Hepatocyte (in vitro differentiated cells): ENCODE results near the gene CRYGA. TPM values are rescaled to one million over a fixed set of nuclear protein-coding genes. Genes with fewer than 3 reads are reported as not detected.
"Not testable (repeated sequence)": the region's sequence is repeated elsewhere in the genome, so short reads cannot be mapped to it uniquely, and the experiment has no call there.

Experiments used
- DNase-seq: peaks from one replicate; pipeline ENCODE4 v3.0.0-alpha.2; 2016; ENCODE audit warnings: low spot score
- H2AFZ ChIP-seq: fragments of 200-600 bp; sonication (generic); 2 replicates; pipeline ENCODE4 v1.6.0; 2016; ENCODE audit warnings: antibody characterized with exemption, mild to moderate bottlenecking
- H3K27ac ChIP-seq: fragments of 200-600 bp; sonication (generic); 2 replicates; pipeline ENCODE4 v1.5.1; 2016; ENCODE audit warnings: mild to moderate bottlenecking
- H3K27me3 ChIP-seq: fragments of 200-600 bp; sonication (generic); 2 replicates; pipeline ENCODE4 v1.6.1; 2016
- H3K36me3 ChIP-seq: fragments of 200-600 bp; sonication (generic); replicated peaks from 2 replicates; pipeline ENCODE4 v1.5.1; 2016; ENCODE audit warnings: low read depth; ENCODE audit not compliant: insufficient read depth
- H3K4me1 ChIP-seq: fragments of 200-600 bp; sonication (generic); 2 replicates; pipeline ENCODE4 v1.5.1; 2016; ENCODE audit warnings: mild to moderate bottlenecking, moderate library complexity; ENCODE audit not compliant: insufficient read depth
- H3K4me2 ChIP-seq: fragments of 200-600 bp; sonication (generic); 2 replicates; pipeline ENCODE4 v1.6.0; 2016
- H3K4me3 ChIP-seq: fragments of 200-600 bp; sonication (generic); 2 replicates; pipeline ENCODE4 v1.5.1; 2016; ENCODE audit warnings: mild to moderate bottlenecking
- H3K79me2 ChIP-seq: fragments of 200-600 bp; sonication (generic); 2 replicates; pipeline ENCODE4 v1.6.0; 2017; ENCODE audit warnings: mild to moderate bottlenecking
- H3K9me2 ChIP-seq: fragments of 200-600 bp; sonication (generic); replicated peaks from 2 replicates; pipeline ENCODE4 v1.6.0; 2017; ENCODE audit warnings: mild to moderate bottlenecking; ENCODE audit not compliant: insufficient read depth
- H3K9me3 ChIP-seq: fragments of 200-600 bp; sonication (generic); 2 replicates; pipeline ENCODE4 v1.5.1; 2016; ENCODE audit warnings: low read depth, mild to moderate bottlenecking
- H4K20me1 ChIP-seq: fragments of 200-600 bp; sonication (generic); 2 replicates; pipeline ENCODE4 v1.6.0; 2016; ENCODE audit warnings: mild to moderate bottlenecking; ENCODE audit not compliant: insufficient read depth, poor library complexity, severe bottlenecking
- CTCF ChIP-seq: fragments of 200-600 bp; sonication (generic); IDR thresholded peaks from 2 replicates; pipeline ENCODE4 v1.5.1; 2016; ENCODE audit warnings: antibody characterized with exemption, mild to moderate bottlenecking; ENCODE audit not compliant: poor library complexity
- EZH2 ChIP-seq: fragments of 200-600 bp; sonication (generic); IDR thresholded peaks from 2 replicates; pipeline ENCODE4 v1.6.1; 2016; ENCODE audit warnings: antibody characterized with exemption, mild to moderate bottlenecking, borderline replicate concordance
- EZH2phosphoT487 ChIP-seq: fragments of 200-600 bp; sonication (generic); IDR thresholded peaks from one replicate; pipeline ENCODE4 v1.6.1; 2018; ENCODE audit warnings: antibody characterized with exemption, mild to moderate bottlenecking, low read depth, moderate library complexity; ENCODE audit not compliant: unreplicated experiment, severe bottlenecking
- WGBS: methylation state at CpG from one replicate; pipeline ENCODE4 v1.1.6; 2016; ENCODE audit warnings: low lambda C conversion rate; ENCODE audit errors: missing lambda C conversion rate; 5-methylcytosine and 5-hydroxymethylcytosine counted together
- polyA plus RNA-seq: library from polyadenylated mRNA; unstranded; fragments of >200 nt; fragmentation: Nextera tagmentation; extraction: Ambion mirVana; gene quantifications from 2 replicates; pipeline ENCODE4 v1.2.1, GENCODE V29; 2016
- total RNA-seq: library from RNA; depleted of rRNA; stranded (reverse); fragments of >200 nt; gene quantifications from 2 replicates; pipeline ENCODE4 v1.2.3, GENCODE V29; 2014

The CRYGA gene
- total and polyA plus RNA-seq, 2 experiments from 2014 or later, result not detected

DNA sequence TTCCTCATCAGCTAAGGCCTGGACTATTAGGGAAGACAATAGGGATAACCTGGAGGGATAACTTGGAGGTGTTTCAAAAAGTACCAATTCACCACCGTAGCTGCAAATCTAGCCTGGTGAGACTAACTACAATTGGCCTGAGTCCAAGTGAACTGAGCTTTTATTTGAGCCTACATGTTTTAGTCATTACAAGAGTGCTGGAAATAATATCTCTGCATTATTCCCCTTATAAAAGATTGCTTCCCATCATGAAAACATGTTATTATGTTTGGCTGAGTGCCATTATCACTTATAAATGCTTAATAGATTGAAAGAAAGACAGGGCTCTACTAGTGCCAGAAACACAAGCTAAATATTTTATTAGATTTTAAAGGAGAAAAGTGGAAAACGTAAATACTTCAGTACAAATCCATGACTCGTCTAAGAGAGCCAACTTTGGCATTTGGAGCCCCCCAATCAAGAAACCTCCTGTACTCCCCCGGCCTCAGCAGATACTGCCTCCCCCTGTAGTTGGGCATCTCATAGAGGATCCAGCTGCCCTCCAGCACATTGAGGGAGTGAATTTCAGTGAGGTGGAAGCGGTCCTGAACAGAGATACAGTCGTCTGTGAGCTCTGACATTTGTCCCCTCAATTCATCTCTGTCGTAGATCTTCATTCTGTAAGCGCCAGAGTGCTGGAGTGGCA lies 21.0 kb downstream of the CRYGA start:
- Histone ChIP-seq H3K36me3 (no peaks in the 10 kb centered on the region), H3K4me3 (no peak overlapping the region), H2AFZ (no peak overlapping the region), H3K27me3 (no peaks in the 10 kb centered on the region), H3K4me1 (peaks cover 7% of the 10 kb centered on the region), H4K20me1 (no peaks in the 10 kb centered on the region), H3K4me2 (no peak overlapping the region), H3K9me2 (no peaks in the 10 kb centered on the region), H3K79me2 (no peaks in the 10 kb centered on the region), H3K27ac (peak overlapping the region; percentile 13), H3K9me3 (no peaks in the 10 kb centered on the region)
- no peak for DNase-seq
- TF ChIP-seq CTCF, result no peak
- TF ChIP-seq EZH2, result no peak
- TF ChIP-seq EZH2phosphoT487, result no peak
- 45% methylated on average over 8 of the region's 8 CpGs for WGBS

GRCh38 chr2:208139447-208139846 lies 23.9 kb downstream of the CRYGA start:
- no peak for DNase-seq
- Histone ChIP-seq H3K79me2 (no peaks in the 10 kb centered on the region), H3K36me3 (no peaks in the 10 kb centered on the region), H3K4me3 (no peak overlapping the region), H3K9me2 (no peaks in the 10 kb centered on the region), H3K27ac (no peak overlapping the region), H2AFZ (no peak overlapping the region), H4K20me1 (no peaks in the 10 kb centered on the region), H3K9me3 (no peaks in the 10 kb centered on the region), H3K27me3 (no peaks in the 10 kb centered on the region), H3K4me1 (peaks cover 27% of the 10 kb centered on the region), H3K4me2 (no peak overlapping the region)
- TF ChIP-seq EZH2 (no peak), EZH2phosphoT487 (no peak), CTCF (no peak)
- WGBS, result 91% methylated on average over 18 of the region's 18 CpGs

- WGBS, result 96% methylated on average over 7 of the region's 7 CpGs
- H3K27ac ChIP-seq, H3K4me2 ChIP-seq, H4K20me1 ChIP-seq, H3K79me2 ChIP-seq, H3K9me3 ChIP-seq, H3K27me3 ChIP-seq, DNase-seq, H3K9me2 ChIP-seq, H2AFZ ChIP-seq, H3K4me3 ChIP-seq, H3K36me3 ChIP-seq: not testable (repeated sequence)
- H3K4me1 ChIP-seq, result peaks cover 27% of the 10 kb centered on the region
These were observed 25.1 kb downstream of the CRYGA start for GRCh38 chr2:208138334-208138733.

GRCh38 chr2:208136716-208137094 lies 26.7 kb downstream of the CRYGA start:
- H3K36me3 ChIP-seq, result no peaks in the 10 kb centered on the region
- no peak overlapping the region for H3K4me2 ChIP-seq
- no peak for TF ChIP-seq EZH2
- no peak for TF ChIP-seq CTCF
- no peak for TF ChIP-seq EZH2phosphoT487
- H3K27me3 ChIP-seq, result no peaks in the 10 kb centered on the region
- H2AFZ ChIP-seq, result no peak overlapping the region
- no peaks in the 10 kb centered on the region for H4K20me1 ChIP-seq
- no peaks in the 10 kb centered on the region for H3K79me2 ChIP-seq
- H3K9me3 ChIP-seq, result no peaks in the 10 kb centered on the region
- no peak for DNase-seq
- WGBS, result 78% methylated on average over 2 of the region's 2 CpGs
- H3K27ac ChIP-seq, result peak overlapping the region; percentile 54
- no peaks in the 10 kb centered on the region for H3K9me2 ChIP-seq
- no peak overlapping the region for H3K4me3 ChIP-seq
- H3K4me1 ChIP-seq, result peaks cover 19% of the 10 kb centered on the region
